Left cardiac atrium (tissue), 4 donors: ENCODE results near the gene IRGC. TPM values are rescaled to one million over a fixed set of nuclear protein-coding genes. Genes with fewer than 3 reads are reported as not detected.

Experiments used
- ATAC-seq, 2 donors: fragments of 200-7000 bp; cut with Tn5 transposase; one replicate each; pipeline ENCODE4 v1.9.1; 2020; ENCODE audit warnings: mild to moderate bottlenecking in 2 of 2, moderate library complexity in 2 of 2
- DNase-seq: peaks from one replicate; pipeline ENCODE4 v3.0.0-alpha.2; 2020
- intact Hi-C, 2 donors: fragments of 100-400 bp; cut with DNase I; formaldehyde crosslinking; loops; one replicate each; pipeline versions ENCODE4 v1.14.1 to v1.15.1; 2022 to 2023
- total RNA-seq, 2 donors: library from RNA; stranded (reverse); fragmentation: NEBNext Ultra II Directional; extraction: Animal tissue kit (Norgen Biotek cat#: 25700); gene quantifications; one replicate each; pipeline ENCODE4 v1.2.1, GENCODE V29; 2021
- donor health status: DM: no; HTN: yes; CAD: no.
- donor health status: DM: no; HTN: yes; CAD: no; lungs with severe emphysema.
- donor health status: DM: yes; HTN: yes; CAD: no.
- donor health status: Dilated cardiomyopathy.

The IRGC gene
- total RNA-seq, 2 donors from 2014 or later: not detected

DNA sequence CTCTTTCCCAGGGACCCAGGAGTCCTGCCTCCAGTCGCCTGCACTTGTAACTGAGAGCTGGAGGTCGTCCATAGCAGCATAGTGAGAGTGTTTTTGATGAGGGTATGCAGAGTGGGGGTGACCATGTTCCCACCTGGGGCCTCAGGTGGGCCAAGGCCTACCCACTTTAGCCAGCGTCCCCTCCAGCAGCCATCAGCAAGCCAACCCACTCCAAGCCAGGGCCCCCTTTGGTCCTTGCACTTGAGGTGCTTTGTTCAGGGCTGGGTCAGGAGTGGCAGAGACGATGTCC is 50.8 kb downstream of the IRGC start:
- DNase-seq (no peak), ATAC-seq (no peak)
- intact Hi-C loops: no loop called here

DNA sequence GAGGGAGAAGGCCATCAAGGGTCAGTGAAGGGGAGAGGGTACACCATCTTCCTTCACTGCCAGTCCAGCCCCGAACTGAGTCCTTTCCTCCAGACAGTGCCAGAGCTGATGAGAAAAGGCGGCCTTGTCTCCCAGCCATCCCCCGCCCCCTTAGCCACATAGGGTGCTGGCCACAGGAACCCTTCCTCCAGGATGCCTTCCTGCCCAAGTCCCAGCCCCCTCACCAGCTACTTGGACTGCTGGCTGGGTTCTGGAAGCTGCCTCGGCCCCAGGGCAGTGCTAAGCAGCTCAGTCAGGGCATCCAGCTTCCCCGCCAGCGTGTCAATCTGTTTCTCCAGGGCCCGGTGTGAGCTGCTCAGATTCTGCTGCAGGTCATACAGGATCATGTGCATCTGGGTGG is 51.4 kb downstream of the IRGC start:
- intact Hi-C loops: no loop called here
- no peak for DNase-seq
- ATAC-seq: no peak

DNA sequence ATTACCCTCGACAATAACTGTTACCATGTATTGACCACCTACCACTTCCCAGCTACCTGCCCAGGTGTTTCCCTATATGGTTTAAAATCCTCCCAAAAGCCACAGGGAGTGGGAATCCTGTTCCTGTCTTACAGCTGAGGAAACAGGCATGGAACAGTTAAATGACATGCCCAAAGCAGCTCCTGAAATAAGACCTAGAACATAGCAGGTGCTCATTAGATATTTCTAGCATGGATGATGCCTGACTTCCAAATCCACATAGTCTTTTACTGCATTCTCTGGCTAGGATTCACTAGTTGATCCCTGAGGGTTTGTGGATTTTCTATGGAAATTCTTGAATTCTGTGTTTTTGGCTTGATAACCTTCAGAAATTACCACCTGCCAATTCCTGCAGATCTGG is 51.9 kb downstream of the IRGC start:
- no peak for ATAC-seq
- intact Hi-C loops: no loop called here
- no peak for DNase-seq

DNA sequence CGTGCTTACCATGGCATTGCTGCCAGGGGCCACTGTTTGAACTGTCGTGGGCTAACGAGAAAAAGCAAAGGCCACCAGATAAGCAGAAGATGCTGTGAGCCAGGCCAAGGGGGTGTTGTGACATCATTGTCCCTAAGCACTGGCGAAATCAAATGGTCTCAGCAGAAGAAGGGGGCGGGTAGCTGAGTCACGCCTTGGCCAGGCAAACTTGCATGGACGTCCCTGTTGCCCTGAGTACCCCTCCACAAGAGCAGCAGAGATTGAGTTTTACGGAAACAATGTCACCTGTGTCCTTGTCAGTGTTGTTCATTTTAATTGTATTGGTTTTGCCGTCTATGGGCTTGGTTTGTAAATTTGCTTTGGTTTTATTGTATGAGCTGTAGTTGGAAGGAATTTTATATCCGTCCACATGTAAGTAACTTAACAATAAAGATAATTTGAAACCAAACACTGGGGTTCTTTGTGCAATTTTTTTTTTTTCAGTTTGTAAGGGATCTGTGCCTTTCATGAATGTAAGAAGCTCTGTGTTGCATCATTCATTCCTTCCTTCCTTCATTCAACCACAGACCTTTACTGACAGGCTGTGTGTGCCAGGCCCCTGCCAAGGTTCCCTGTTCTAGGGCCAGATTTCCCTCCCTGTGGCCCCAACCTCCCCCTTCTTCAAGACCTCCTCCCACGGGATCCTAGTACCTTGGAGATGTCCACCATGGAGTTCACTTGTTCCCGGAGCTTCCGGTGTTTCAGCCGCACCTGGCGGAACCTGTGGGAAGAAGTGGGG is 52.6 kb downstream of the IRGC start:
- ATAC-seq (no peak), DNase-seq (peak; percentile 79)
- intact Hi-C loops: no loop called here

DNA sequence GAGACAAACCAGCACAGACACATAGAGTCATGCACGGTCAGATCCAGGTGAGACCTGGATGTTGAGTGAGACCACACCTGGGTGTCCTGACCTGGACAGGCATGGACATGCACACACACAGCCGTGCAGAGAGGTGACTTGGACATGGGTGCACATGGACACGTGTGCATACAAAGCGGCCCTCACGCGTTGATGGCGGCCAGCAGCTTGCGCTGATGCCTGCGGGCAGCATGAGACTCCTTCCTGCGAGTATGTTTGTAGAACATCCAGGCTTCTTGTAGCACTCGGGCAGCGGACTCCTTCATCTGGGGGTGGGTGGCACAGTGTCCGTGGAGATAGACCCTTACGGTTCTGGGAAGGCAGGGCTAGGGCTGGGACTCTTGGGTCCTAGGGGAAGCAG is 53.4 kb downstream of the IRGC start:
- ATAC-seq (no peak), DNase-seq (no peak)
- intact Hi-C loops: no loop called here

Other genes starting within 250 kb of the IRGC start
- gene PHLDB3, start 211.3 kb upstream of the IRGC start, total RNA-seq: 1 to 10 TPM; 7.3 to 7.4 TPM
- 10 to 100 TPM; 13.7 to 17.9 TPM for gene ETHE1, start 188.9 kb upstream of the IRGC start, total RNA-seq
- gene ZNF575, start 182.9 kb upstream of the IRGC start, total RNA-seq: 1 to 10 TPM; 1.1 to 1.6 TPM
- 10 to 100 TPM; 14.0 to 17.4 TPM for gene XRCC1, start 140.5 kb upstream of the IRGC start, total RNA-seq
- 1 to 10 TPM; 3.2 to 4.0 TPM for gene PINLYP, start 140.3 kb upstream of the IRGC start, total RNA-seq
- 10 to 100 TPM; 18.3 to 27.8 TPM for gene IRGQ, start 119.9 kb upstream of the IRGC start, total RNA-seq
- gene ZNF576, start 119.5 kb upstream of the IRGC start, total RNA-seq: 10 to 100 TPM; 10.7 to 12.3 TPM
- under 1 TPM; 0.10 to 0.18 TPM for gene SRRM5, start 104.0 kb upstream of the IRGC start, total RNA-seq
- 10 to 100 TPM; 34.2 to 38.7 TPM for gene ZNF428, start 96.4 kb upstream of the IRGC start, total RNA-seq
- gene CADM4, start 76.2 kb upstream of the IRGC start, total RNA-seq: 10 to 100 TPM; 10.1 to 13.7 TPM
- gene PLAUR, start 45.9 kb upstream of the IRGC start, total RNA-seq: 10 to 100 TPM in 1 of 2 donors, 1 to 10 TPM in 1; 8.9 to 19.2 TPM
- gene SMG9, start 38.9 kb downstream of the IRGC start, total RNA-seq: 10 to 100 TPM; 19.4 to 22.1 TPM
- gene KCNN4, start 64.9 kb downstream of the IRGC start, total RNA-seq: 1 to 10 TPM in 1 of 2 donors, under 1 TPM in 1; 0.71 to 1.4 TPM
- 1 to 10 TPM; 1.3 to 2.1 TPM for gene LYPD5, start 86.4 kb downstream of the IRGC start, total RNA-seq
- 10 to 100 TPM in 1 of 2 donors, 1 to 10 TPM in 1; 9.5 to 10.7 TPM for gene ZNF283, start 111.2 kb downstream of the IRGC start, total RNA-seq
- gene ZNF404, start 167.9 kb downstream of the IRGC start, total RNA-seq: 1 to 10 TPM; 6.5 to 7.0 TPM
- gene ZNF45, start 219.2 kb downstream of the IRGC start, total RNA-seq: 10 to 100 TPM in 1 of 2 donors, 1 to 10 TPM in 1; 8.4 to 10.1 TPM
- gene ZNF221, start 235.2 kb downstream of the IRGC start, total RNA-seq: 1 to 10 TPM; 3.7 to 5.2 TPM